ENCODE measurements around the gene LRATD1.

DNA sequence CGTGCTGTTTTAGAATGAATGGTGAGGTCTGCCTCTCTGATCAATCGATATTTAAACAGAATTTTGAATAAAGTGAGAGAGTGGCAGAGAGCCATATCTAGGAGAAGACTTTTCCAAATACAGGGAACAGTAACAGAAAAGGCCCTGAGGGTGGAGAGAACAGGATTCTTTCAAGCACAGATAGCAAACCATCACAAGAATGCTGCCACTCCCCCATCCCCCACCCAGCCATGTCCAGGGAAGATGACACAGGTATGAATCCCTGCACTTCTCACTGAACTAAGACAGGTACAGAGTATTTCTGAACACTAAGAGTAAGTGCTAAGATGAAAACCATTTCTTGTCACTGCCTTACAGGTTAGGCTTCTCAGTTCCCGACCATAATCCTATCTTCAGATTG lies 23.6 kb downstream of the LRATD1 start:
- no peak for TF ChIP-seq EZH2 (IDR thresholded peaks at IDR 0.05; ENCODE audit: borderline replicate concordance)
- TF ChIP-seq, protein P1, sequence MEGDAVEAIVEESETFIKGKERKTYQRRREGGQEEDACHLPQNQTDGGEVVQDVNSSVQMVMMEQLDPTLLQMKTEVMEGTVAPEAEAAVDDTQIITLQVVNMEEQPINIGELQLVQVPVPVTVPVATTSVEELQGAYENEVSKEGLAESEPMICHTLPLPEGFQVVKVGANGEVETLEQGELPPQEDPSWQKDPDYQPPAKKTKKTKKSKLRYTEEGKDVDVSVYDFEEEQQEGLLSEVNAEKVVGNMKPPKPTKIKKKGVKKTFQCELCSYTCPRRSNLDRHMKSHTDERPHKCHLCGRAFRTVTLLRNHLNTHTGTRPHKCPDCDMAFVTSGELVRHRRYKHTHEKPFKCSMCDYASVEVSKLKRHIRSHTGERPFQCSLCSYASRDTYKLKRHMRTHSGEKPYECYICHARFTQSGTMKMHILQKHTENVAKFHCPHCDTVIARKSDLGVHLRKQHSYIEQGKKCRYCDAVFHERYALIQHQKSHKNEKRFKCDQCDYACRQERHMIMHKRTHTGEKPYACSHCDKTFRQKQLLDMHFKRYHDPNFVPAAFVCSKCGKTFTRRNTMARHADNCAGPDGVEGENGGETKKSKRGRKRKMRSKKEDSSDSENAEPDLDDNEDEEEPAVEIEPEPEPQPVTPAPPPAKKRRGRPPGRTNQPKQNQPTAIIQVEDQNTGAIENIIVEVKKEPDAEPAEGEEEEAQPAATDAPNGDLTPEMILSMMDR (IDR thresholded peaks at IDR 0.05; ENCODE audit: poor library complexity), result no peak
- no peak for TF ChIP-seq EZH2phosphoT487 (IDR thresholded peaks at IDR 0.05; ENCODE audit: low read depth, severe bottlenecking, unreplicated experiment)

Measured in hepatocyte (in vitro differentiated cells).